Activated CD4-positive, alpha-beta memory T cell treated with anti-CD3 and anti-CD28 coated beads, Interleukin-2, amount 10 ng/mL, durations not matched to agents 7 days and 5 days (primary cell): ENCODE results near the gene YIF1A. TPM values are rescaled to one million over a fixed set of nuclear protein-coding genes. Genes with fewer than 3 reads are reported as not detected.

Experiments used
- CTCF ChIA-PET: fragments of 350-600 bp; sonication (Branson Sonifier 250); formaldehyde crosslinking; loops from one replicate; lab custom pipeline; 2021; ENCODE audit warnings: antibody characterized with exemption, inconsistent platforms; lab: Charles Lee
- POLR2A ChIA-PET: fragments of 350-600 bp; sonication (Branson Sonifier 250); formaldehyde crosslinking; loops from one replicate; lab custom pipeline; 2021; ENCODE audit warnings: antibody characterized with exemption; lab: Charles Lee
- DNase-seq: peaks from one replicate; pipeline ENCODE4 v3.0.0-alpha.2; 2020
- H3K27ac Mint-ChIP-seq: one replicate; pipeline ENCODE4 v1.8.0; 2021; ENCODE audit warnings: mild to moderate bottlenecking, mixed read lengths
- H3K27me3 Mint-ChIP-seq: one replicate; pipeline ENCODE4 v1.8.0; 2021; ENCODE audit warnings: mixed read lengths
- H3K36me3 Mint-ChIP-seq: one replicate; pipeline ENCODE4 v1.8.0; 2021; ENCODE audit warnings: low read depth, mixed read lengths
- H3K4me1 Mint-ChIP-seq: one replicate; pipeline ENCODE4 v1.8.0; 2021; ENCODE audit warnings: mixed read lengths
- H3K4me3 Mint-ChIP-seq: one replicate; pipeline ENCODE4 v1.8.0; 2021; ENCODE audit warnings: mild to moderate bottlenecking, mixed read lengths
- H3K9me3 Mint-ChIP-seq: one replicate; pipeline ENCODE4 v1.8.0; 2021; ENCODE audit warnings: mixed read lengths
- total RNA-seq, 2 experiments: library from RNA; stranded (reverse); gene quantifications; one replicate each; pipeline ENCODE4 v1.2.3, GENCODE V29; 2021

YIF1A gene
- total RNA-seq, 2 experiments from 2014 or later, result 49.5 to 52.5 TPM

DNA sequence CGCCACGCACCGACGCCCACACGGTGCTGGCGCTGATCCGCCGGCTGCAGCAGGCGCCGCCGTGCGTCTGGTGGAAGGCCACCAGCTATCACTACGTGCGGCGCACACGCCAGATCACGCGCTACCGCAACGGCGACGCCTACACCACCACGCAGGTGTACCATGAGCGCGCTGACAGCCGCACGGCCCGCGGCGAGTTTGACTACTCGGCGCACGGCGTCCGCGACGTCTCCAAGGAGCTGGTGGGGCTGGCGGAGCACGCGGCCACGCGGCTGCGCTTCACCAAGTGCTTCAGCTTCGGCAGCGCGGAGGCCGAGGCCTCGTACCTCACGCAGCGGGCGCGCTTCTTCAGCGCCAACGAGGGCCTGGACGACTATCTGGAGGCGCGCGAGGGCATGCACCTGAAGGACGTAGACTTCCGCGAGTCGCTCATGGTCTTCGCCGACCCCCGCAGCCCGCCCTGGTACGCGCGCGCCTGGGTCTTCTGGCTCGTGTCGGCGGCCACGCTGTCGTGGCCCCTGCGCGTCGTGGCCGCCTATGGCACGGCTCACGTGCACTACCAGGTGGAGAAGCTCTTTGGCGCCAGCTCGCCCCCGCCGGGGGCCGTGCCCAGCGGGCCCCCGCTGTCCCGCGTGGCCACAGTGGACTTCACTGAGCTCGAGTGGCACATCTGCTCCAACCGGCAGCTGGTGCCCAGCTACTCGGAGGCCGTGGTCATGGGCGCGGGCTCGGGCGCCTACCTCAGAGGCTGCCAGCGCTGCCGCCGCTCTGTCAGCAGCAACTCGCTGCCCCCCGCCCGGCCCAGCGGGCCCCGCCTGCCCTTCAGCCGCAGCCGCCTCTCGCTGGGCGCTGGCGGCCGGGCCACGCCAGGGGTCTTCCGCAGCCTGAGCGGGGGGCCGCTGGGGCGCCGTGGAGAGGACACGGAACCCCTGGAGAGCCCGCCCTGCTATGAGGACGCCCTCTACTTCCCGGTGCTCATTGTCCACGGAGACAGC, 6.0 kb upstream of the YIF1A start:
- Mint-ChIP-seq H3K4me1 (peaks cover 16% of the 10 kb centered on the region), H3K27ac (no peak overlapping the region), H3K27me3 (peaks cover 29% of the 10 kb centered on the region), H3K4me3 (no peak overlapping the region), H3K9me3 (no peaks in the 10 kb centered on the region), H3K36me3 (no peaks in the 10 kb centered on the region)
- DNase-seq, result no peak
- ChIA-PET CTCF (no interaction called here), POLR2A (no interaction called here)

- ChIA-PET POLR2A (no interaction called here), CTCF (no interaction called here)
- Mint-ChIP-seq H3K27ac (no peak overlapping the region), H3K27me3 (peaks cover 29% of the 10 kb centered on the region), H3K4me3 (no peak overlapping the region), H3K9me3 (no peaks in the 10 kb centered on the region), H3K4me1 (peaks cover 24% of the 10 kb centered on the region), H3K36me3 (no peaks in the 10 kb centered on the region)
- no peak for DNase-seq
Observed at GRCh38 chr11:66293777-66294625, 5.1 kb upstream of the YIF1A start.

- no peaks in the 10 kb centered on the region for H3K36me3 Mint-ChIP-seq
- POLR2A ChIA-PET, result no interaction called here
- H3K27me3 Mint-ChIP-seq, result peaks cover 29% of the 10 kb centered on the region
- H3K9me3 Mint-ChIP-seq, result no peaks in the 10 kb centered on the region
- no peak overlapping the region for H3K27ac Mint-ChIP-seq
- H3K4me3 Mint-ChIP-seq, result no peak overlapping the region
- no peak for DNase-seq
- CTCF ChIA-PET, result no interaction called here
- H3K4me1 Mint-ChIP-seq, result peaks cover 26% of the 10 kb centered on the region
Observed at GRCh38 chr11:66293352-66293751, 4.4 kb upstream of the YIF1A start.

DNA sequence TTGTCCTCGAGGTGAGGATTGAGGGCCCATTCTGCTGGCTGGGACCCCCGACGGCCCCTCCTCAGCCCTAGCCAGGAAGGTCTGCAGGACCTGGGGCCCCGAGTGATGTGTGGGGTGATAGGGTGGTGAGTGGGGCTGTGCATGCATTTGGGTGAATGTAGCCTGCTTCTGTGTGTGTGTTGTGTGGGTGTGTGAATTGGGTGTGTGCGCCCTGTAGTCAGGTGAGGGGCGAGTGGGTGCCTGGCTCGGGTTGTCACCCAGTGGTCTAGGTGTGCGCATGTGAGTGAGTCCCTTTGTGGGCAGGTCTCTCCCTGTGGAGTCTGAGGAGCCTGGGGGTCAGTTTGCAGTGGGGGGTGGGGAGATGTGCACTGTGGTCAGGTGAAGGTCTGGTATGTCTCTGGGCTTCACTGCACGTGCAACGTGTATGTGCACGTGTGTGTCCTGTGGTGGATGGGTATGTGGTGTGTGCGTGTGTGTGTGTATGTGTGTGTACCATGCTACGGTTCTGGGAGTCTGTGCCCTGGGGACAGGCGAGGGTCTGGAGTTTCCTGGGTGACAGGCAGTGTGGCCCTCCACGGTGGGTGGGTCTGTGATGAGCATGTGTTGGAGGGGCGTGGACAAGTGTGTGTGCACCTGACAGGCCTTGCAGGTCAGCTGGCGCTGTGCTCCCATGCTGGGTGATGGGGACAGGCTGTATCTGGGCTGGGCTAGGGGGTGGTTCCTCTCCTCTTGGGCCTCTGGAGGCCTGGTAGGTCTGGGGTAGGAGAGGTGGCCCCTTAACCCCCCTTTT, 3.8 kb upstream of the YIF1A start:
- Mint-ChIP-seq H3K27ac (no peak overlapping the region), H3K27me3 (peaks cover 29% of the 10 kb centered on the region), H3K4me3 (peak overlapping the region; percentile 17), H3K4me1 (peaks cover 30% of the 10 kb centered on the region), H3K9me3 (no peaks in the 10 kb centered on the region), H3K36me3 (no peaks in the 10 kb centered on the region)
- ChIA-PET POLR2A (no interaction called here), CTCF (no interaction called here)
- DNase-seq, result no peak

GRCh38 chr11:66291706-66292542, 3.0 kb upstream of the YIF1A start, which contains the start of gene TMEM151A:
TMEM151A (plus strand) TSS chr11:66291894; CDS start chr11:66292014, 120 bp downstream.
- Mint-ChIP-seq H3K27ac (no peak within 1 kb of the TSS), H3K4me1 (peaks cover 38% of the 10 kb centered on the region), H3K9me3 (no peaks in the 10 kb centered on the region), H3K4me3 (peak within 1 kb of the TSS; percentile 92), H3K27me3 (peaks cover 29% of the 10 kb centered on the region), H3K36me3 (no peaks in the 10 kb centered on the region)
- ChIA-PET POLR2A (interaction anchor here (1.1 to 4.4 kb wide), 2 partner anchors 21 to 52 kb away, joined by 4 to 28 read pairs; no protein-coding TSS in a partner anchor), CTCF (interaction anchor here (0.6 to 1.7 kb wide), 3 partner anchors 20 to 138 kb away, joined by 3 to 8 read pairs (median 5); no protein-coding TSS in a partner anchor)
- no peak for DNase-seq

DNA sequence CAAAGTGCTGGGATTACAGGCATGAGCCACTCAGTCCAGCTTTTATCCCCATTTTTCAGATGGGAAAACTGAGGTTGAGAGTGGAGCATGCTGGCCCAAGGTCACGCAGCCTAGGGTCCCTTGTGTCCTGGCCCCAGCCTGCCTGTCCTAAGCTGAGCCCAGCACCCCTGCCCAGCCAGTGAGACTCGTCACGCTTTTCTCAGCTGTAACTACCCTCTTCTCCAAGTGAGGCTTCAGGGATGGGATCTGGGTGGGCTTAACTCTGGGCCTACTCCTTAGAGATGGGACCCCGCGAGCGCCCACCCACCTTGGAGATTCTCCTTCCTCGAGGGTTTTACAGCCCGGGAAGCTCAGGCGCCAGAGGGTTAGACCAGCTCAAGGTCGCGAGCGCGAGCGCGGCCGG, 2.4 kb upstream of the YIF1A start:
- CTCF ChIA-PET, result interaction anchor here (1.6 to 1.7 kb wide), 2 partner anchors 20 to 69 kb away, joined by 3 to 8 read pairs; no protein-coding TSS in a partner anchor
- DNase-seq, result no peak
- H3K4me3 Mint-ChIP-seq, result no peak overlapping the region
- POLR2A ChIA-PET, result interaction anchor here (1.1 to 4.4 kb wide), 2 partner anchors 21 to 53 kb away, joined by 4 to 28 read pairs; no protein-coding TSS in a partner anchor
- peaks cover 29% of the 10 kb centered on the region for H3K27me3 Mint-ChIP-seq
- no peaks in the 10 kb centered on the region for H3K9me3 Mint-ChIP-seq
- H3K4me1 Mint-ChIP-seq, result peaks cover 42% of the 10 kb centered on the region
- H3K36me3 Mint-ChIP-seq, result no peaks in the 10 kb centered on the region
- no peak overlapping the region for H3K27ac Mint-ChIP-seq

- Mint-ChIP-seq H3K4me1 (peaks cover 42% of the 10 kb centered on the region), H3K36me3 (no peaks in the 10 kb centered on the region), H3K27ac (no peak overlapping the region), H3K27me3 (peaks cover 29% of the 10 kb centered on the region), H3K9me3 (no peaks in the 10 kb centered on the region), H3K4me3 (peak overlapping the region; percentile 92)
- no peak for DNase-seq
- CTCF ChIA-PET, result interaction anchor here (1.6 to 2.1 kb wide), 2 partner anchors 25 to 68 kb away, joined by 3 to 5 read pairs; no protein-coding TSS in a partner anchor
- POLR2A ChIA-PET, result interaction anchor here (1.0 to 4.4 kb wide), 4 partner anchors 11 to 46 kb away, joined by 3 to 28 read pairs (median 20); partner anchors contain the start of genes CNIH2, RAB1B and RIN1
Observed at GRCh38 chr11:66290330-66290621, 1.3 kb upstream of the YIF1A start.

- Mint-ChIP-seq H3K27me3 (peaks cover 29% of the 10 kb centered on the region), H3K9me3 (no peaks in the 10 kb centered on the region), H3K36me3 (no peaks in the 10 kb centered on the region), H3K27ac (peak overlapping the region; percentile 78), H3K4me1 (peaks cover 42% of the 10 kb centered on the region), H3K4me3 (peak overlapping the region; percentile 92)
- ChIA-PET CTCF (interaction anchor here (0.8 to 3.8 kb wide), 10 partner anchors 9 to 349 kb away, joined by 3 to 33 read pairs (median 4); partner anchors contain the start of genes MRPL11 and RBM4), POLR2A (interaction anchor here (0.6 to 4.4 kb wide), 18 partner anchors 10 to 577 kb away, joined by 3 to 28 read pairs (median 4); partner anchors contain the start of genes BRMS1, CNIH2, RAB1B and RBM4)
- peak; percentile 82 for DNase-seq
Observed at GRCh38 chr11:66289548-66290329, 796 bp upstream of the YIF1A start.

GRCh38 chr11:66287889-66288670, 863 bp downstream of the YIF1A start:
- Mint-ChIP-seq H3K4me3 (peak overlapping the region; percentile 92), H3K4me1 (peaks cover 45% of the 10 kb centered on the region), H3K27ac (peak overlapping the region; percentile 83), H3K27me3 (peaks cover 22% of the 10 kb centered on the region), H3K9me3 (no peaks in the 10 kb centered on the region), H3K36me3 (no peaks in the 10 kb centered on the region)
- no peak for DNase-seq
- CTCF ChIA-PET, result interaction anchor here (0.7 to 3.8 kb wide), 5 partner anchors 21 to 151 kb away, joined by 3 to 33 read pairs (median 6); partner anchors contain the start of gene MRPL11
- POLR2A ChIA-PET, result interaction anchor here (1.2 to 4.4 kb wide), 10 partner anchors 8 to 351 kb away, joined by 3 to 28 read pairs (median 7); partner anchors contain the start of genes BRMS1, CNIH2, RAB1B and RBM4
